IMR-90 (cell line): ENCODE measurements around the gene ACVR1B. TPM values are rescaled to one million over a fixed set of nuclear protein-coding genes. Genes with fewer than 3 reads are reported as not detected.

Experiments used
- microRNA-seq, 2 experiments: library from miRNA; stranded (forward) in 1 of 2; unstranded in 1 of 2; fragments of 10-50 nt in 1 of 2; fragments of <30 nt in 1 of 2; gene quantifications in 1 of 2; microRNA quantifications in 1 of 2; one replicate each; pipeline versions ENCODE3 to v1.1.0; 2013 to 2020; ENCODE audit not compliant: insufficient read depth in 1 of 2, insufficient read length in 1 of 2, unreplicated experiment in 1 of 2
- polyA plus RNA-seq, 3 experiments: library from polyadenylated mRNA; depleted of rRNA; stranded (reverse); fragments of >200 nt; gene quantifications; 2 replicates each; pipeline ENCODE4 v1.2.3, GENCODE V29; 2012; ENCODE audit warnings: low replicate concordance in 1 of 3
- small RNA-seq, 5 experiments: library from RNA; depleted of rRNA; stranded (forward); fragments of <200 nt; gene quantifications; one replicate each; pipeline ENCODE3, GENCODE V24; 2012
- total RNA-seq: library from RNA; depleted of rRNA; stranded (reverse); fragments of >200 nt; gene quantifications from 2 replicates; pipeline ENCODE4 v1.2.3, GENCODE V29; 2012; rRNA removed

The ACVR1B gene
- total and polyA plus RNA-seq, 2 of the 4 experiments (the other 2 are of a cell fraction), result 5.7 to 13.6 TPM

Small RNA genes within 50 kb of the gene (microRNA-seq; reads per million reads assigned to microRNA genes)
- gene RNU6-574P (ENCODE audit: insufficient read depth, insufficient read length), result not detected

Small RNA genes within 50 kb of the gene (small RNA-seq; reads per million reads assigned to genes)
- 0 to 16.9 (median 0.42) reads per million in 5 experiments for gene RNU6-574P

Other genes with a start within 250 kb of the ACVR1B start
- gene FIGNL2, start 103.0 kb upstream of the ACVR1B start, total RNA-seq, result under 0.01 TPM in 2 replicates
- gene FIGNL2, start 103.0 kb upstream of the ACVR1B start, polyA plus RNA-seq (2012; rRNA removed), result 0.09 and 0.12 TPM in 2 replicates
- gene ANKRD33, start 63.6 kb upstream of the ACVR1B start, total RNA-seq, result under 0.01 TPM in 1 of 2 replicates, not detected in the other
- gene ANKRD33, start 63.6 kb upstream of the ACVR1B start, polyA plus RNA-seq (2012; rRNA removed), result 0.03 TPM in 1 of 2 replicates, not detected in the other
- gene ACVRL1, start 44.2 kb upstream of the ACVR1B start, total RNA-seq, result 5.8 and 7.5 TPM in 2 replicates
- gene ACVRL1, start 44.2 kb upstream of the ACVR1B start, polyA plus RNA-seq (2012; rRNA removed), result 6.4 and 8.0 TPM in 2 replicates
- gene TAMALIN, start 55.2 kb downstream of the ACVR1B start, total RNA-seq, result 2.5 and 2.7 TPM in 2 replicates
- gene TAMALIN, start 55.2 kb downstream of the ACVR1B start, polyA plus RNA-seq (2012; rRNA removed), result 5.3 and 5.9 TPM in 2 replicates
- gene NR4A1, start 99.7 kb downstream of the ACVR1B start, total RNA-seq, result 6.6 and 23.1 TPM in 2 replicates
- gene NR4A1, start 99.7 kb downstream of the ACVR1B start, polyA plus RNA-seq (2012; rRNA removed), result 34.1 and 120 TPM in 2 replicates
- 158 and 167 TPM in 2 replicates for gene ATG101, start 118.3 kb downstream of the ACVR1B start, total RNA-seq
- gene ATG101, start 118.3 kb downstream of the ACVR1B start, polyA plus RNA-seq (2012; rRNA removed), result 93.9 and 113 TPM in 2 replicates
- not detected in 2 replicates for gene SMIM41, start 128.0 kb downstream of the ACVR1B start, total RNA-seq
- not detected in 2 replicates for gene SMIM41, start 128.0 kb downstream of the ACVR1B start, polyA plus RNA-seq (2012; rRNA removed)
- gene KRT80, start 240.3 kb downstream of the ACVR1B start, total RNA-seq, result 0.54 and 0.56 TPM in 2 replicates
- gene KRT80, start 240.3 kb downstream of the ACVR1B start, polyA plus RNA-seq (2012; rRNA removed), result 3.4 TPM in 2 replicates